ENCODE data around the gene KCNH5.

DNA sequence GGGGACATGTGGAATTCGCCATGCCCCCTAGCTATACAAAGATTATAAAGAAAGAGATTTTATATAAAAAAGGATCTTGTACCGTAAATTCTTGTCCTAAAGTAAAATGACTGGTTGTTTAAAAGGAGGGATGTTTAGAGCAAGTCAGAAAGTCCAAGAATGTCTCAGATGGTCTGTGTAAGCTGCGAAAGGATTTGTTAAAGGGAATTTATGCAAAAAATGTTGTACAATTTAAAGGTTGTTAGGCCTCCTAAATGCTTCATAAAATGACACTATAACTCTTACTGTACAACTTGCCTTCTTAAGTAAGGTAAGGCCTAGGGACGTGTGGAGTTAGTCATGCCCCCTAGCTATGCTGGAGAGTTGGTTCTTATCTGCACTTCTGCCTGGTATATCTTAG lies 237.6 kb downstream of the KCNH5 start:
- TF ChIP-seq CTCF (CRISPR knock-in tag; IDR thresholded peaks at IDR 0.05) (no peak), U2AF1 (optimal IDR thresholded peaks at IDR 0.05; ENCODE audit: low read depth, low read length) (no peak), PATZ1 (CRISPR knock-in tag; IDR thresholded peaks at IDR 0.05) (no peak), TCF7L2 (IDR thresholded peaks at IDR 0.05; ENCODE audit: low read depth, low read length) (no peak), FOXM1 (CRISPR knock-in tag; IDR thresholded peaks at IDR 0.05) (no peak), POLR2G (IDR thresholded peaks at IDR 0.05; ENCODE audit: low read depth, low read length) (no peak), ESRRA (CRISPR knock-in tag; IDR thresholded peaks at IDR 0.05; ENCODE audit: low read depth) (no peak), POLR2A (IDR thresholded peaks at IDR 0.05; ENCODE audit: insufficient read depth in 1 of 2, low read depth in 2 of 2, low read length in 2 of 2) (no peak), SP1 (IDR thresholded peaks at IDR 0.05) (no peak), SP1 (CRISPR knock-in tag; IDR thresholded peaks at IDR 0.05) (no peak), POLR2AphosphoS5 (IDR thresholded peaks at IDR 0.05; ENCODE audit: low read depth, low read length) (no peak), TP53 (CRISPR knock-in tag; conservative IDR thresholded peaks at IDR 0.05) (no peak)
- TF ChIP-seq, protein P1, sequence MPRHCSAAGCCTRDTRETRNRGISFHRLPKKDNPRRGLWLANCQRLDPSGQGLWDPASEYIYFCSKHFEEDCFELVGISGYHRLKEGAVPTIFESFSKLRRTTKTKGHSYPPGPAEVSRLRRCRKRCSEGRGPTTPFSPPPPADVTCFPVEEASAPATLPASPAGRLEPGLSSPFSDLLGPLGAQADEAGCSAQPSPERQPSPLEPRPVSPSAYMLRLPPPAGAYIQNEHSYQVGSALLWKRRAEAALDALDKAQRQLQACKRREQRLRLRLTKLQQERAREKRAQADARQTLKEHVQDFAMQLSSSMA (CRISPR knock-in tag; IDR thresholded peaks at IDR 0.05): no peak
- TF ChIP-seq, protein P2, sequence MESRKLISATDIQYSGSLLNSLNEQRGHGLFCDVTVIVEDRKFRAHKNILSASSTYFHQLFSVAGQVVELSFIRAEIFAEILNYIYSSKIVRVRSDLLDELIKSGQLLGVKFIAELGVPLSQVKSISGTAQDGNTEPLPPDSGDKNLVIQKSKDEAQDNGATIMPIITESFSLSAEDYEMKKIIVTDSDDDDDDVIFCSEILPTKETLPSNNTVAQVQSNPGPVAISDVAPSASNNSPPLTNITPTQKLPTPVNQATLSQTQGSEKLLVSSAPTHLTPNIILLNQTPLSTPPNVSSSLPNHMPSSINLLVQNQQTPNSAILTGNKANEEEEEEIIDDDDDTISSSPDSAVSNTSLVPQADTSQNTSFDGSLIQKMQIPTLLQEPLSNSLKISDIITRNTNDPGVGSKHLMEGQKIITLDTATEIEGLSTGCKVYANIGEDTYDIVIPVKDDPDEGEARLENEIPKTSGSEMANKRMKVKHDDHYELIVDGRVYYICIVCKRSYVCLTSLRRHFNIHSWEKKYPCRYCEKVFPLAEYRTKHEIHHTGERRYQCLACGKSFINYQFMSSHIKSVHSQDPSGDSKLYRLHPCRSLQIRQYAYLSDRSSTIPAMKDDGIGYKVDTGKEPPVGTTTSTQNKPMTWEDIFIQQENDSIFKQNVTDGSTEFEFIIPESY (CRISPR knock-in tag; IDR thresholded peaks at IDR 0.05): no peak
